Measurements from ENCODE around the gene RERE.

DNA sequence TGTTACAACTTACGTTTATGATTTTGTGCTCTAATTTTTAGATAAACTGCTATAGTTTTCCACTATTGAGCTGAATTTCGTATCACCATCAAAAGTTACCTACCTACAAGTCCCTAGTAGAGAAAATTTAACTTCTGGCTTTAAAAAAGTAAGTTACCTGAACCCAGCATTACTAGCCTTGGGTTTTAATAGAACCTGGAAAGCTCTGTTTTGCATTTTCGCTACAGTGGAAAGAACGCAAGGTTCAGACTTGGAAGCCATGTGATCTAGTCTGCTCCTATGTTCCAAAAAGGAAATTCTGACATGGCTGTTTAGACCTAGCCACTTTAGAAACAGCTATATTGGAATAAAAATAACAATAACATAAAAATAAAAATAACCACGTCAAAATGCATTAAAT is 389.0 kb downstream of the RERE start:
- TF ChIP-seq, protein P1, sequence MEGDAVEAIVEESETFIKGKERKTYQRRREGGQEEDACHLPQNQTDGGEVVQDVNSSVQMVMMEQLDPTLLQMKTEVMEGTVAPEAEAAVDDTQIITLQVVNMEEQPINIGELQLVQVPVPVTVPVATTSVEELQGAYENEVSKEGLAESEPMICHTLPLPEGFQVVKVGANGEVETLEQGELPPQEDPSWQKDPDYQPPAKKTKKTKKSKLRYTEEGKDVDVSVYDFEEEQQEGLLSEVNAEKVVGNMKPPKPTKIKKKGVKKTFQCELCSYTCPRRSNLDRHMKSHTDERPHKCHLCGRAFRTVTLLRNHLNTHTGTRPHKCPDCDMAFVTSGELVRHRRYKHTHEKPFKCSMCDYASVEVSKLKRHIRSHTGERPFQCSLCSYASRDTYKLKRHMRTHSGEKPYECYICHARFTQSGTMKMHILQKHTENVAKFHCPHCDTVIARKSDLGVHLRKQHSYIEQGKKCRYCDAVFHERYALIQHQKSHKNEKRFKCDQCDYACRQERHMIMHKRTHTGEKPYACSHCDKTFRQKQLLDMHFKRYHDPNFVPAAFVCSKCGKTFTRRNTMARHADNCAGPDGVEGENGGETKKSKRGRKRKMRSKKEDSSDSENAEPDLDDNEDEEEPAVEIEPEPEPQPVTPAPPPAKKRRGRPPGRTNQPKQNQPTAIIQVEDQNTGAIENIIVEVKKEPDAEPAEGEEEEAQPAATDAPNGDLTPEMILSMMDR (IDR thresholded peaks at IDR 0.05) = no peak
- no peak for TF ChIP-seq POLR2A (IDR thresholded peaks at IDR 0.05)

Data from body of pancreas (tissue), 4 donors.